Epithelial cell of prostate (primary cell): ENCODE data around the gene CFAP77.

Experiments
- DNase-seq: peaks from one replicate; pipeline ENCODE4 v3.0.0-alpha.2; 2011; ENCODE audit warnings: low read depth, low spot score
- H3K27ac ChIP-seq: fragments of 450-650 bp; 2 replicates; pipeline ENCODE4 v1.5.1; 2017; ENCODE audit warnings: mild to moderate bottlenecking

Gene CFAP77

GRCh38 chr9:132511191-132511999 is 101.4 kb downstream of the CFAP77 start:
- no peak overlapping the region for H3K27ac ChIP-seq
- DNase-seq, result no peak

GRCh38 chr9:132513416-132513815 is 103.4 kb downstream of the CFAP77 start:
- no peak for DNase-seq

GRCh38 chr9:132514011-132514744 is 104.2 kb downstream of the CFAP77 start:
- no peak overlapping the region for H3K27ac ChIP-seq
- DNase-seq, result no peak

More at GRCh38 chr9:132513416-132513815, 103.4 kb downstream of the CFAP77 start:
- no peak overlapping the region for H3K27ac ChIP-seq

- no peak for DNase-seq
- no peak overlapping the region for H3K27ac ChIP-seq
Measured at GRCh38 chr9:132514821-132515220, 104.8 kb downstream of the CFAP77 start.

- no peak for DNase-seq
- no peak overlapping the region for H3K27ac ChIP-seq
Measured at GRCh38 chr9:132516301-132516700, 106.3 kb downstream of the CFAP77 start.

- DNase-seq, result no peak
- H3K27ac ChIP-seq, result no peak overlapping the region
Measured at GRCh38 chr9:132516911-132517310, 106.9 kb downstream of the CFAP77 start.

GRCh38 chr9:132517815-132518550 is 108.0 kb downstream of the CFAP77 start:
- H3K27ac ChIP-seq, result no peak overlapping the region
- no peak for DNase-seq

- no peak for DNase-seq
- H3K27ac ChIP-seq, result no peak overlapping the region
Measured at GRCh38 chr9:132518626-132519025, 108.6 kb downstream of the CFAP77 start.

- DNase-seq, result no peak
- no peak overlapping the region for H3K27ac ChIP-seq
Measured at GRCh38 chr9:132519033-132519432, 109.0 kb downstream of the CFAP77 start.

- DNase-seq, result no peak
Measured at GRCh38 chr9:132520612-132521011, 110.6 kb downstream of the CFAP77 start.

GRCh38 chr9:132525308-132526023 is 115.5 kb downstream of the CFAP77 start:
- H3K27ac ChIP-seq, result no peak overlapping the region
- no peak for DNase-seq

More at GRCh38 chr9:132520612-132521011, 110.6 kb downstream of the CFAP77 start:
- no peak overlapping the region for H3K27ac ChIP-seq

GRCh38 chr9:132531195-132531594 is 121.2 kb downstream of the CFAP77 start:
- no peak overlapping the region for H3K27ac ChIP-seq
- no peak for DNase-seq

- DNase-seq, result no peak
- H3K27ac ChIP-seq, result no peak overlapping the region
Measured at GRCh38 chr9:132531710-132532570, 121.9 kb downstream of the CFAP77 start.

- DNase-seq, result no peak
- H3K27ac ChIP-seq, result no peak overlapping the region
Measured at GRCh38 chr9:132534832-132535231, 124.8 kb downstream of the CFAP77 start.

- DNase-seq, result no peak
Measured at GRCh38 chr9:132536124-132536523, 126.1 kb downstream of the CFAP77 start.

GRCh38 chr9:132537352-132537751 is 127.3 kb downstream of the CFAP77 start:
- no peak overlapping the region for H3K27ac ChIP-seq
- DNase-seq, result no peak

More at GRCh38 chr9:132536124-132536523, 126.1 kb downstream of the CFAP77 start:
- H3K27ac ChIP-seq, result no peak overlapping the region

GRCh38 chr9:132538071-132538470 is 128.1 kb downstream of the CFAP77 start:
- no peak overlapping the region for H3K27ac ChIP-seq

GRCh38 chr9:132539096-132539495 is 129.1 kb downstream of the CFAP77 start:
- H3K27ac ChIP-seq, result no peak overlapping the region

More at GRCh38 chr9:132538071-132538470, 128.1 kb downstream of the CFAP77 start:
- DNase-seq, result no peak

GRCh38 chr9:132541051-132541450 is 131.0 kb downstream of the CFAP77 start:
- H3K27ac ChIP-seq, result no peak overlapping the region

More at GRCh38 chr9:132539096-132539495, 129.1 kb downstream of the CFAP77 start:
- DNase-seq, result no peak

More at GRCh38 chr9:132541051-132541450, 131.0 kb downstream of the CFAP77 start:
- no peak for DNase-seq
